Caco-2 (cell line): Measurements from ENCODE around the gene TMED4. TPM values are rescaled to one million over a fixed set of nuclear protein-coding genes. Genes with fewer than 3 reads are reported as not detected.
A peak's percentile ranks its signal among the peaks of the same experiment; 100 is the strongest.

Experiments used
- BruUV-seq: library from RNA; stranded (reverse); fragments of 400-500 nt; replicated peaks from 2 replicates; lab custom pipeline; 2021; lab: Mats Ljungman, UMichigan
- CTCF ChIA-PET: fragments of 300-600 bp; sonication (Branson Sonifier 250); formaldehyde crosslinking; loops from one replicate; lab custom pipeline; 2022; ENCODE audit warnings: antibody characterized with exemption; lab: Charles Lee
- POLR2A ChIA-PET: fragments of 300-600 bp; sonication (Branson Sonifier 250); formaldehyde crosslinking; loops from one replicate; lab custom pipeline; 2022; ENCODE audit warnings: antibody characterized with exemption; lab: Charles Lee
- DNase-seq, 2 experiments: peaks; one replicate each; pipeline versions ENCODE4 v3.0.0 to v3.0.0-alpha.2; 2020 to 2022
- H3K27me3 ChIP-seq: replicated peaks from 2 replicates; pipeline ENCODE4 v1.6.0; 2011; ENCODE audit warnings: low read length; ENCODE audit not compliant: control insufficient read depth, insufficient read depth
- H3K36me3 ChIP-seq: 2 replicates; pipeline ENCODE4 v1.5.1; 2011; ENCODE audit warnings: low read length; ENCODE audit not compliant: control insufficient read depth, insufficient read depth
- H3K4me1 ChIP-seq: fragments of 250-450 bp; sonication (Bioruptor Pico); 2 replicates; pipeline ENCODE4 v1.5.1; 2020; ENCODE audit warnings: mild to moderate bottlenecking
- H3K4me3 ChIP-seq: 2 replicates; pipeline ENCODE4 v1.5.1; 2011; ENCODE audit warnings: low read depth, mild to moderate bottlenecking, control low read depth, low read length
- H3K9me3 ChIP-seq: fragments of 250-450 bp; sonication (Bioruptor Pico); 2 replicates; pipeline ENCODE4 v1.5.1; 2020; ENCODE audit warnings: mild to moderate bottlenecking, moderate library complexity
- H3K27ac Mint-ChIP-seq: one replicate; pipeline ENCODE4 v1.8.0; 2022; ENCODE audit warnings: mixed read lengths; ENCODE audit not compliant: unreplicated experiment
- H3K27me3 Mint-ChIP-seq: one replicate; pipeline ENCODE4 v1.8.0; 2022; ENCODE audit warnings: mixed read lengths; ENCODE audit not compliant: insufficient read depth, unreplicated experiment
- H3K36me3 Mint-ChIP-seq: one replicate; pipeline ENCODE4 v1.8.0; 2022; ENCODE audit warnings: mild to moderate bottlenecking, mixed read lengths; ENCODE audit not compliant: insufficient read depth, unreplicated experiment
- H3K4me1 Mint-ChIP-seq: one replicate; pipeline ENCODE4 v1.8.0; 2022; ENCODE audit warnings: low read depth, mixed read lengths; ENCODE audit not compliant: unreplicated experiment
- H3K4me3 Mint-ChIP-seq: one replicate; pipeline ENCODE4 v1.8.0; 2022; ENCODE audit warnings: mild to moderate bottlenecking, moderate library complexity, mixed read lengths; ENCODE audit not compliant: unreplicated experiment
- H3K9me3 Mint-ChIP-seq: one replicate; pipeline ENCODE4 v1.8.0; 2022; ENCODE audit warnings: mixed read lengths; ENCODE audit not compliant: unreplicated experiment
- CTCF ChIP-seq, 2 experiments: fragments of 200-600 bp in 1 of 2; IDR thresholded peaks; 1 replicate in 1 of 2; 2 replicates in 1 of 2; pipeline versions ENCODE4 v1.5.1 to v1.8.0; 2011 to 2022; ENCODE audit warnings: antibody characterized with exemption in 1 of 2, control low read depth in 1 of 2, inconsistent platforms in 1 of 2, low read depth in 1 of 2, low read length in 1 of 2, mild to moderate bottlenecking in 1 of 2, moderate library complexity in 1 of 2; ENCODE audit not compliant: insufficient read depth in 1 of 2, severe bottlenecking in 1 of 2, unreplicated experiment in 1 of 2
- intact Hi-C: fragments of 100-400 bp; cut with micrococcal nuclease; formaldehyde crosslinking; loops from one replicate; pipeline ENCODE4 v1.10.0; 2022; ENCODE audit not compliant: unreplicated experiment
- total RNA-seq: library from RNA; stranded (reverse); gene quantifications from 2 replicates; pipeline ENCODE4 v1.2.3, GENCODE V29; 2022

TMED4 gene
- total RNA-seq, 1 experiment from 2014 or later = 96.6 TPM

GRCh38 chr7:44540592-44541027 lies 41.4 kb downstream of the TMED4 start:
- CTCF ChIA-PET = no interaction called here
- Mint-ChIP-seq H3K9me3 (no peaks in the 10 kb centered on the region), H3K4me3 (no peak overlapping the region), H3K27me3 (no peaks in the 10 kb centered on the region), H3K27ac (peak overlapping the region; percentile 66), H3K4me1 (peaks cover 27% of the 10 kb centered on the region), H3K36me3 (no peaks in the 10 kb centered on the region)
- no peaks in the 10 kb centered on the region for H3K27me3 ChIP-seq
- DNase-seq = no peak
- TF ChIP-seq CTCF (IDR thresholded peaks at IDR 0.05; ENCODE audit: insufficient read depth in 1 of 2, low read depth in 1 of 2, low read length in 1 of 2, severe bottlenecking in 1 of 2, unreplicated experiment in 1 of 2) = no peak
- TSS peak; percentile 33 for BruUV-seq
- peak overlapping the region; percentile 21 for H3K4me3 ChIP-seq
- POLR2A ChIA-PET = no interaction called here
- no peaks in the 10 kb centered on the region for H3K9me3 ChIP-seq
- peaks cover 1% of the 10 kb centered on the region for H3K36me3 ChIP-seq
- intact Hi-C loops = loop anchor here (2.0 kb wide), 1 partner anchor 50 kb away; the partner anchor contains the start of gene NUDCD3
- peaks cover 31% of the 10 kb centered on the region for H3K4me1 ChIP-seq

- no TSS peak for BruUV-seq
Measured at GRCh38 chr7:44539669-44540506, 42.1 kb downstream of the TMED4 start.

More at GRCh38 chr7:44539669-44540506, 42.1 kb downstream of the TMED4 start:
- TF ChIP-seq CTCF (IDR thresholded peaks at IDR 0.05; ENCODE audit: insufficient read depth in 1 of 2, low read depth in 1 of 2, low read length in 1 of 2, severe bottlenecking in 1 of 2, unreplicated experiment in 1 of 2) = no peak
- no peak for DNase-seq
- Histone ChIP-seq H3K4me3 (no peak overlapping the region; the same call in 1 of the 2 replicates), H3K27me3 (no peaks in the 10 kb centered on the region), H3K36me3 (peaks cover 1% of the 10 kb centered on the region), H3K9me3 (no peaks in the 10 kb centered on the region), H3K4me1 (peaks cover 31% of the 10 kb centered on the region)
- H3K27me3 Mint-ChIP-seq = no peaks in the 10 kb centered on the region
- peak overlapping the region; percentile 66 for H3K27ac Mint-ChIP-seq
- intact Hi-C loops = loop anchor here (2.0 kb wide), 1 partner anchor 49 kb away; the partner anchor contains the start of gene NUDCD3
- ChIA-PET POLR2A (no interaction called here), CTCF (no interaction called here)
- no peaks in the 10 kb centered on the region for H3K9me3 Mint-ChIP-seq
- H3K36me3 Mint-ChIP-seq = no peaks in the 10 kb centered on the region
- H3K4me1 Mint-ChIP-seq = peaks cover 27% of the 10 kb centered on the region
- H3K4me3 Mint-ChIP-seq = no peak overlapping the region
